ENCODE data around the gene NWD2.
"Not testable (repeated sequence)": the region's sequence is repeated elsewhere in the genome, so short reads cannot be mapped to it uniquely, and the experiment has no call there.

NWD2 gene

DNA sequence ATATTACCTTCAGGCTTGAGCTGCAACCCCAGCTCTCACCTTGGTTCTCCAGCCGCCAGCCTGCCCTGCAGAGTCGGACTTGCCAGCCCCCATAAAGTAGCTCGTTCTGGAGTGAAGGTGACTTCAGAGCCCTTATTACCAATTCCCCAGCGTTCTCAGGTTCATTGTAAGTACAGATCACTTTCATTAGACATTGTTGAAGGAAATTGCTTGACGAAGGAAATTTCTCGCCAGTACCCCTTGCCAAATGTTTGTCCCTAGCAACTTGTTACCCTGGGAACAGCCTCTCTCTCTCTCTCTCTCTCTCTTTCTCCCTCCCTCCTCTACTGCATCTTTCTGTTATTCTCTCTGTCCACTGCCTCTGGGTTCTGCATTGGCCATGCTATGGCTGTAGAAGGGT, 153.0 kb downstream of the NWD2 start:
- no peak for DNase-seq

GRCh38 chr4:37400241-37400881, 155.8 kb downstream of the NWD2 start:
- DNase-seq = peak; percentile 28

GRCh38 chr4:37407938-37408826, 163.6 kb downstream of the NWD2 start:
- DNase-seq = not testable (repeated sequence)

GRCh38 chr4:37413612-37414011, 169.1 kb downstream of the NWD2 start:
- not testable (repeated sequence) for DNase-seq

GRCh38 chr4:37415845-37416369, 171.4 kb downstream of the NWD2 start:
- DNase-seq = no peak

DNA sequence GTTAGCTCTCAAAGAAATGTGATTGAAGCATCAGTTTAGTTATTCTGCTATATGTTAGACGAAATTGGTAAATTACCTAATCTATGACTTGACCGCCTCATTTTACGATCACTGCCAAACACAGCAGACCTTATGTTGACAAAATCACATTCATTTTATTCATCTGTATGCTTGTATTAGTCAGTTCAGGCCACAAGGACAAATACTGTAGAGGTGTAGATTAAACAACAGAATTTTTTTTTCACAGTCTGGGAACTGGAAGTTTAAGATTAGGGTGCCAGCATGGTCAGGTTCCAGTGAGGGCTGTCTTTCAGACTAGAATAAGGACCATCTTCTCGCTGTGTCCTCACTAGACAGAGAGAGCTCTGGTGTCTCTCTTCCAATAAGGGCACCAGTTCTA, 177.1 kb downstream of the NWD2 start:
- DNase-seq = no peak

- DNase-seq = no peak
These were observed 177.6 kb downstream of the NWD2 start for GRCh38 chr4:37422102-37422501.

- DNase-seq = no peak
These were observed 178.1 kb downstream of the NWD2 start for GRCh38 chr4:37422638-37423037.

DNA sequence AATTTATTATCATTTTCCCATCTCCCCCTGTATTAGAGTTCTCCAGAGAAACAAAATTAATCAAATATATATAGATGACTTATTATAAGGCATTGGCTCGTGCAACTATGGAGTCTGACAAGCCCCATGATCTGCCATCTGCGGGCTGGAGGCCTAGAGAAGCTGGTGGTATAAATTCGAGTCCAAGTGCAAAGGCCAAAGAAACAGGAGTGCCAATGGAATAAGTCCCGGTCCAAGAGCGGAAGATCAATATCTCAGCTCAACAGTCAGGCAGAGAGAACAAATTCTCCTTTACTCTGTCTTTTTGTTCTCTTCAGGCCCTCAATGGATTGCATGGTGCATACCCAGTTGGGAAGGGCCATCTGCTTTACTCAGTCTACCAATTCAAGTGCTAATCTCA, 178.8 kb downstream of the NWD2 start:
- DNase-seq = no peak

DNA sequence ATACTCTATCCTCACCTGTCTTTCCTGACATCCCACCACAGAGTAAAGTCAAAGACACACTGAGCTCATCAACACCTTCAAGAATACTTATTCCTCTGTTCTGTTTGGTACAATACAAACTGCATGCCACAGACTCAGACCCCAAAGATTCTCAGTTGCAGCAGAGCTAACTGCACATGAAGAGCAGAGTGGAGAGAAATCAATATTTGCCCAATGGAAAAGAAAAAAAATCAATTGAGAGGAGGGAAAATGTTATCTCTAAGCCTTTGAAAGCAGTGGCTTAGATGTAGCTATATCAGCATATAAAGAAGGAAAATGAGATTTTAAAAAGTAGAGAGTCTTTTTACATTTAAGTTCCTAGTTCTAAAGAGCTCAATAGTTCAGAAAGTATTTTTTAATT, 180.2 kb downstream of the NWD2 start:
- DNase-seq = no peak

DNA sequence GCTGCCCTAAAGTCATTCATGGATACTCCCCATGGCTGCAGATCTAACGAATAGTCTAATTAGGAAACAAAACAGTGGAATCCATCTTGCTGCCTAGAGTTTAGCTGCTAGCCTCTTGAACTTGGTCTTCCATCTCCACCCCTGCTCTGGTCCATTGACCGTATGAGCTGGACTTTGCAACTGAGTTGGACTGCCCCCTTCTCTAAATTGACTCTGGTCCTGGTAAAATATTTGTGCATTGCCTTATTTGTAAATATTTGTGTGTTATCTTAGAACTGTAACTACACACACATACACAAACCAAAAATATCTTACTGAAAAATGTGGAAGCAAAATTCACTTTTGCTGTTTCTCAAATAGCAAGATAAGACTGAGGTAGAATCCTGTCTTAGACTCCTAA, 181.3 kb downstream of the NWD2 start:
- no peak for DNase-seq

- DNase-seq = no peak
These were observed 182.7 kb downstream of the NWD2 start for GRCh38 chr4:37427193-37427592.

GRCh38 chr4:37429906-37430305, 185.4 kb downstream of the NWD2 start:
- no peak for DNase-seq

GRCh38 chr4:37430718-37431416, 186.3 kb downstream of the NWD2 start:
- no peak for DNase-seq

- DNase-seq = no peak
These were observed 186.8 kb downstream of the NWD2 start for GRCh38 chr4:37431417-37431743.

DNA sequence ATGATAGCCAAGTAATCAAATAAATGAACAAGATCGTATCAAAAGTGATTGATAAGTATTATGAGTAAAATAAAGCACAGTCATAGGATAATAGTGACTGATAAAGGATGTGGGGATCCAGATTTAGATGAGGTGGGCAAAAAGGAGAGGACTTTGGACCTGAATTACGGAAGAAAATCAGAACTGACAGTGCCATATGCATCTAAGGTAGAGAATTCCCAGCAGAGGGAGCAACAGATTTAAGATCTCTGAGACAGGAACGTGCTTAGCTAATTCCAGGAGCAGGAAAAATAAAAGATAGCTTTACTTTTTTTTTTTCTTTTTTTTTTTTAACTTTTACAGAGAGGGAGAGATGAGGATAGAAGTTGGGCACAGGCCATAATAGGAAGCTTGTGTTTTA, 189.9 kb downstream of the NWD2 start:
- no peak for DNase-seq

- no peak for DNase-seq
These were observed 192.0 kb downstream of the NWD2 start for GRCh38 chr4:37436546-37436945.

DNA sequence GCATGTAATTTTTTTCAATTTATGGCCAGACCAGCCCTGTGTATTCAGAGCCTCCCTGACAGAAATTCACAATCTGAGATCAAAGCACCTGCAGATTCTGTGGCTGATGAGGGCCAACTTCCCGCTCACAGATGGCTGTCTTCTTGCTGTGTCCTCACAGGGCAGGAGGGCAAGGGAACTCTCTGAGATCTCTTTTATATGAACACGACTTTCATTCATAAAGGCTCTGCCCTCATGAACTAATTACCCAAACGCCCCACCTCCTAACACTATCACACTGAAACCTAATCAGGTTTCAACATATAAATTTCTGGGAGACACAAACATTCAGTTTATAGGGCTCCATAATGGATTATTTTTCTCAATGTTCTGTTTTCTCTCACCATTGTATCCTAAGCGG, 192.6 kb downstream of the NWD2 start:
- DNase-seq = no peak

DNA sequence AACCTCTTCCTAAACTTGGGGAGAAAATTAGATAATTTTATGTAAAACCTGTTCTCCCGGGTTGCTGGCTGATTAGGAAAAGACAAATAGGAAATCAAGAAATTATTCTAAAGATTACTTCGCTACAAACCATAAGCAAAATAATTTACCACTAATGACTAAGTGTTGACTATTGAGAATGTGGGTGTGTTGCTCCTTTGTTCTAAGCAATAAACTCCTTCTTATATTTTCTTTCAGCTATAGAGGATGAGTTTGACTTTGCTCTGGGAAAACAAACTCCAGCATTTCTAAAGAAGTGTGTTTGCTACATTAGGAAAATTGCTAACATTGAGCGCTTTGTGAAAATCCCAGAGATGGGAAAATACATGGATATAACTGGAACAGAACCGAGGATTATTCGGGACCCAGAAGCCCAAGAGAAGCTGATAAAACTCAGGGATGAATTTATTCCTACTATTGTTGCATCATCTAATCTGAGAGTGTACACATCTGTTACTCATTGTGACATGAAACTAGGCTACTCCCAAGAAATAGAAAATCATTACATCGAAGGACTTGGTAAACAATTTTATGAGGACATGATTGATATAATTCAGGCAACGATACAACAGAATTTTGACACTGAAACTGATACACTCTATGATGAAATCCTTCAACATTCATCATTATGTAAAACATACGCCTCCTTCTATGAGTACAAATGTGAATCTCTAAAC, 194.2 kb downstream of the NWD2 start:
- DNase-seq = no peak

GRCh38 chr4:37439809-37440474, 195.4 kb downstream of the NWD2 start:
- DNase-seq = no peak

- no peak for DNase-seq
These were observed 196.0 kb downstream of the NWD2 start for GRCh38 chr4:37440501-37440900.

All from activated CD4-positive, alpha-beta T cell treated with anti-CD3 and anti-CD28 coated beads, Interleukin-2, Interleukin-6, amounts not matched to agents 100 ng/mL and 50 ng/mL, durations not matched to agents 16 hours and 8 hours (primary cell).